ENCODE results near the gene DGKG. TPM values are rescaled to one million over a fixed set of nuclear protein-coding genes. Genes with fewer than 3 reads are reported as not detected.

DGKG gene
- total RNA-seq, 3 donors from 2014 or later, result 0.59 to 2.3 (median 2.1) TPM

DNA sequence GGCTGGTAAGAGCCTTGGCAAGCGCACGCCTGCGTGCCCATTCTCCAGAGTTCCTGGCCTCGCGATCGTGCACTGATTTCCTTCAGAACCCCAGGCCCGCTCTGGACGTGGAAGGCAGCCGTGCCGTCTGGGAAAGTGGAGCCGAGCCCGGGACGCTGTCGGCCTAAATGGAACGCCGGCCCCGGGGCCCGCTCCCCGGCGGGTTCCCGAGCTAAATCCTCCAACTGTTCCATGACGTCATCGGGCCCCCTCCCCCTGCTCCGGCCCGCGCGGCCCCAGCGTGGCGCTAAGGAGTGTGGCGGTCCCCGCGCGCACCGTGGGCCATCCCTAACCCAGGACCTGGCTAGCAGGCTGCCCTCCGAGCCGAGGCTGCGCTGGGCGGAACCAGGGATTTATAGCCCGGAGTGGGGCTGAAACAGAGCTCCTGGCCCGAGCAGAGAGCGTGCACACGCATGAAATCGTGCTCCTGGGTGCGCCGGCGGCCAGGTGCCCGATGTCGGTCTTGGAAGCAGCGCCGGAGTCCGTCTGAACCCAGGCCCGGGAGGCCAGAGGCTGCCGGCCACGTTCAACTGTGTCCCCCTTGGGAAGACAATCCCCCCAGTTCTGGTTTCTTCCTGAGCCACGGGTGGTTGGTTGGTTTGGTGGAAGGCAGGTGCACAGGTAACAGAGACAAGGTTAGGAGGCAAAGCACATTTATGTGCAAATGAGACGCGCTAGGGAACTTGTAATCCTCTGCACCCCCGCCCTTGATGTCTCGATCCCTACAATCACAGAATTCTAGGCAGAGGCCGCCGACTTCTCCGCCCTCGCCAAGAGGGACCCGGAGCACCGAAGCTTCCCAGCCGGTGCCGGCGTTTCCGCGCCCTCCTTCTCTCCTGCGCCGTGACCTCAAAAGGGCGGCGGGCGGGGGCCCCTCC lies 168.2 kb downstream of the DGKG start:
- Histone ChIP-seq H3K27ac (no peak overlapping the region), H3K36me3 (no peaks in the 10 kb centered on the region), H3K9me3 (no peaks in the 10 kb centered on the region), H3K4me1 (no peaks in the 10 kb centered on the region), H3K27me3 (peaks cover 0 to 26% of the 10 kb centered on the region in 2 donors), H3K4me3 (peak overlapping the region; percentile 7 to 51 (median 32))
- DNase-seq (ENCODE audit: low spot score in 2 of 2), result no peak
- TF ChIP-seq, protein P1, sequence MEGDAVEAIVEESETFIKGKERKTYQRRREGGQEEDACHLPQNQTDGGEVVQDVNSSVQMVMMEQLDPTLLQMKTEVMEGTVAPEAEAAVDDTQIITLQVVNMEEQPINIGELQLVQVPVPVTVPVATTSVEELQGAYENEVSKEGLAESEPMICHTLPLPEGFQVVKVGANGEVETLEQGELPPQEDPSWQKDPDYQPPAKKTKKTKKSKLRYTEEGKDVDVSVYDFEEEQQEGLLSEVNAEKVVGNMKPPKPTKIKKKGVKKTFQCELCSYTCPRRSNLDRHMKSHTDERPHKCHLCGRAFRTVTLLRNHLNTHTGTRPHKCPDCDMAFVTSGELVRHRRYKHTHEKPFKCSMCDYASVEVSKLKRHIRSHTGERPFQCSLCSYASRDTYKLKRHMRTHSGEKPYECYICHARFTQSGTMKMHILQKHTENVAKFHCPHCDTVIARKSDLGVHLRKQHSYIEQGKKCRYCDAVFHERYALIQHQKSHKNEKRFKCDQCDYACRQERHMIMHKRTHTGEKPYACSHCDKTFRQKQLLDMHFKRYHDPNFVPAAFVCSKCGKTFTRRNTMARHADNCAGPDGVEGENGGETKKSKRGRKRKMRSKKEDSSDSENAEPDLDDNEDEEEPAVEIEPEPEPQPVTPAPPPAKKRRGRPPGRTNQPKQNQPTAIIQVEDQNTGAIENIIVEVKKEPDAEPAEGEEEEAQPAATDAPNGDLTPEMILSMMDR (IDR thresholded peaks at IDR 0.05), result no peak
- no peak for TF ChIP-seq POLR2AphosphoS5 (IDR thresholded peaks at IDR 0.05)
- no peak for TF ChIP-seq POLR2A (IDR thresholded peaks at IDR 0.05)
- intact Hi-C loops (cut with DNase I; ENCODE audit: low total_unique reads), result no loop called here

DNA sequence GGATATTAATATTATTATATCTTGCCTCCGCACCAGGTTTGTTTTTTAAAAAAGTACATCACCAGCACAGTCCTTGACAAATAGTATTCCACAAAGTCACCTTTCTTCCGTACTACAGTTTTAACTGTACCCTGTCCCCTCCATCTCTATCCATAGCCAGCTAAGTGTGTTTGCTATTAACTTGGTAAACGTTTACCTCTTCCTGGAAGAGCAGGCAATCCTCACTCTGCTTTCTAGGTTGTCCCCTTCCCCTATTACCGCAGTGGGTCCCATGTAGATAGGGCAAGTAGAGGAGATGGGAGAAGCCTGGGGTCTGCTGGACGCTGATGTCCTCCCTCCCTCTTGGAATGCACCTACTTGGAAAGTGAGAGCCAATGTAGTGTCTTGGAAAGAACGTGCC lies 169.2 kb downstream of the DGKG start:
- intact Hi-C loops (cut with DNase I; ENCODE audit: low total_unique reads), result no loop called here
- Histone ChIP-seq H3K27me3 (peaks cover 0 to 26% of the 10 kb centered on the region in 2 donors), H3K36me3 (no peaks in the 10 kb centered on the region), H3K4me1 (no peaks in the 10 kb centered on the region), H3K9me3 (no peaks in the 10 kb centered on the region), H3K27ac (no peak overlapping the region), H3K4me3 (no peak overlapping the region)
- no peak for DNase-seq (ENCODE audit: low spot score in 2 of 2)
- TF ChIP-seq, protein P1 (IDR thresholded peaks at IDR 0.05), result no peak
- no peak for TF ChIP-seq POLR2AphosphoS5 (IDR thresholded peaks at IDR 0.05)
- TF ChIP-seq POLR2A (IDR thresholded peaks at IDR 0.05), result no peak

DNA sequence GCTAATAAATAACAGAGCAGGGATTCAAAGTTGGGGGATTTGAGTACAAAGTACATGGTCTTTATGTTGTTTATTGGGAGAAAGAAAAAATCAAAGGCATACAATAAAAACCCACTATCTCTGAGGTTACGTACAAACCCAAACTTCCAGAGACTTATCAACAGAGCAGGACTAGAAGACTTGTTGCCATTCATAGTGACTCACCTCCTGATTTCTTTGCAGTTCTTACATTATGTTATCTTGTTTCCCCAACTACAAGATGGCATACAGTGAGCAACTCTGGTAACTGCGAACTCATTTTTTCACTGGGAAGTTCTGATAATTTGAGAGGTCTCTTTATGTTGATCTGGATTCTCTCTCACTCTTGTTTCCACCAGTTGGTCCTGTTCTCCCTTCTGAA lies 172.5 kb downstream of the DGKG start:
- Histone ChIP-seq H3K4me3 (no peak overlapping the region), H3K27ac (no peak overlapping the region), H3K27me3 (peaks cover 0 to 22% of the 10 kb centered on the region in 2 donors), H3K4me1 (no peaks in the 10 kb centered on the region), H3K9me3 (no peaks in the 10 kb centered on the region), H3K36me3 (no peaks in the 10 kb centered on the region)
- DNase-seq (ENCODE audit: low spot score in 2 of 2), result no peak
- TF ChIP-seq, protein P1 (IDR thresholded peaks at IDR 0.05), result no peak
- TF ChIP-seq POLR2A (IDR thresholded peaks at IDR 0.05) (no peak), POLR2AphosphoS5 (IDR thresholded peaks at IDR 0.05) (no peak)
- intact Hi-C loops (cut with DNase I; ENCODE audit: low total_unique reads), result loop anchor here (5.0 kb wide), 1 partner anchor 1957 kb away; no protein-coding TSS in a partner anchor

DNA sequence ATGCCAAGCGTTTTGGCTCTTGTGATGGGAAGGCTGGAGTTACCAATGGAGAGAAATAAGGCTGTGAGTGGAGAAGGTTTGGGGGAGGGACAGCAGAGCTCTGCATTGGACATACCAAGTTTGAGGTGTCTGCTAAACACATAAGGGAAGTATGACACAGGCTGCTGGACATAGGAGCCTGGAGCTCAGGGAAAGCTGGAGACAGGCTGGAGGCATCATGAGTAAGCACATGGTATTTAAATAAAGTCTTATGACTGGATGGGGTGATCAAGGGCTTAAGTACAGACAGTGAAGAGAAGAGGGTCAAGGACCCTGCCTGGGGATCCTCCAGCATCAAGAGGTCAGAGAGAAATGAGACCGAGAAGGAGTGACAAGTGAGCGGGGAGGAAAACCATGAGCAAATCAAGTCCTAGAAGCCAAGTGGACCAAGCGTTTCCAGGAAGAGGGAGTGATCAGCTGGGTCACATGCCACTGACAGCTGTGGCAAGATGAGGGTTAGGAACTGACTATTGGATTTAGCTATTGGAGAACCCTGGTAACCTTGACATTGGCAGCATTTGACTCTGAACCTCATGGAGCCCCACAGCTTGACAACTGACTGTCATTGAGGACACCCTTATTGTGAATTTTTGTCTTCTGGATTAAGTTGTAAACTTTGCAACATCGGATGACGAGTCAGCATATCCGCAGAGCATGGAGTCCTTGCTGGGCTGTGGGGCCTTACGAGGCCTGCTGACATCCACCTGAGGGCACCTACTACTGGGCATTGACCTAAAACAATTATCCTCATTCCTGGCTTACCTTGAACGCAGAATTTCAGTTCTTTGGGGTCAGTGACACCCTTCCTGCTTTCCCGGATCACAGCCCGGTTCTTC lies 174.4 kb downstream of the DGKG start:
- no peak for DNase-seq (ENCODE audit: low spot score in 2 of 2)
- Histone ChIP-seq H3K9me3 (no peaks in the 10 kb centered on the region), H3K27me3 (peaks cover 0 to 9% of the 10 kb centered on the region in 2 donors), H3K4me1 (no peaks in the 10 kb centered on the region), H3K36me3 (no peaks in the 10 kb centered on the region), H3K4me3 (no peak overlapping the region), H3K27ac (no peak overlapping the region)
- intact Hi-C loops (cut with DNase I; ENCODE audit: low total_unique reads), result loop anchor here (5.0 kb wide), 1 partner anchor 1955 kb away; no protein-coding TSS in a partner anchor
- TF ChIP-seq POLR2A (IDR thresholded peaks at IDR 0.05) (no peak), POLR2AphosphoS5 (IDR thresholded peaks at IDR 0.05) (no peak)

DNA sequence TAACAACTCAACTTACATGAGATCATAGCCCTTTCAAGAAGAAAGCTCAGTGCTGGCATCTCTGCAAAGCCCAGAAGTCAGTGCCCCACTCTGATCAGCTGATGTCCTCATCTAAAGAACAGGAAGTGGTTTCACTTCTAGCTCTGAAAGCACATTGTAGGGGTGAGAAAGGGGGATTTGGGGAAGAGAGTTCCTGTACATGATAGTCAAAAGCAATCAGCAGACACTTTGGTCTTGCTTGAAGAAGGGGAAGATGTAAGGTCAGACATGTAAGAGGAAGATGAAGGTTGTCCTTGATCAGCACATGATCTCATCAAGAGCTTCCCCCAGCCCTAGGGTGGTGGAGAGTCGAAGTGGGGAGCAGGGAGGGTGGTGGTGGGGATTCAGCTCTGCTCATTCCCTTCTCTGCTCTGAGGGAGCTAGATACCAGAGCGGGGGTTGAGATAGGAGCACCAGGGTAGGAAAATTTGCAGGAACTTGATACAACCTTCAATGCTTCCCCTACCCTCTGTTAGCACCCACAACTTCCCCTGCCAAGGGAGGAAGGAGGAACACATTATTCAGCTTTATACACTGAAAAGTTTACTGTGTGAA lies 176.7 kb downstream of the DGKG start:
- Histone ChIP-seq H3K27ac (no peak overlapping the region), H3K27me3 (peaks cover 0 to 2% of the 10 kb centered on the region in 2 donors), H3K36me3 (no peaks in the 10 kb centered on the region), H3K4me1 (no peaks in the 10 kb centered on the region), H3K9me3 (no peaks in the 10 kb centered on the region), H3K4me3 (no peak overlapping the region)
- TF ChIP-seq POLR2A (IDR thresholded peaks at IDR 0.05) (no peak), POLR2AphosphoS5 (IDR thresholded peaks at IDR 0.05) (no peak)
- TF ChIP-seq, protein P1 (IDR thresholded peaks at IDR 0.05), result no peak
- intact Hi-C loops (cut with DNase I; ENCODE audit: low total_unique reads), result loop anchor here (5.0 kb wide), 1 partner anchor 1953 kb away; no protein-coding TSS in a partner anchor
- DNase-seq (ENCODE audit: low spot score in 2 of 2), result no peak

All from breast epithelium (tissue), 4 donors.